Thymus (tissue), 11 donors: Measurements from ENCODE around the gene MOB2. TPM values are rescaled to one million over a fixed set of nuclear protein-coding genes. Genes with fewer than 3 reads are reported as not detected.
"Not testable (repeated sequence)": the region's sequence is repeated elsewhere in the genome, so short reads cannot be mapped to it uniquely, and the experiment has no call there.

Experiments used
- DNase-seq, 9 donors: peaks; one replicate each; pipeline ENCODE4 v3.0.0-alpha.2; 2013; ENCODE audit warnings: low spot score in 9 of 9, low read depth in 6 of 9, missing footprints in 1 of 9
- H3K27ac ChIP-seq, 2 donors: one replicate each; pipeline ENCODE4 v1.5.1; 2013; ENCODE audit warnings: control low read depth in 1 of 2, low read depth in 1 of 2, low read length in 1 of 2, mild to moderate bottlenecking in 1 of 2, moderate library complexity in 1 of 2
- H3K27me3 ChIP-seq, 2 donors: one replicate each; pipeline ENCODE4 v1.5.1; 2013; ENCODE audit warnings: low read length in 1 of 2; ENCODE audit not compliant: control insufficient read depth in 2 of 2, insufficient read depth in 1 of 2
- H3K36me3 ChIP-seq, 2 donors: one replicate each; pipeline ENCODE4 v1.5.1; 2013; ENCODE audit warnings: low read length in 1 of 2, mild to moderate bottlenecking in 1 of 2, moderate library complexity in 1 of 2; ENCODE audit not compliant: control insufficient read depth in 2 of 2, insufficient read depth in 2 of 2
- H3K4me1 ChIP-seq, 2 donors: one replicate each; pipeline ENCODE4 v1.5.1; 2013; ENCODE audit warnings: low read length in 2 of 2; ENCODE audit not compliant: control insufficient read depth in 2 of 2, insufficient read depth in 2 of 2
- H3K4me3 ChIP-seq, 2 donors: one replicate each; pipeline ENCODE4 v1.5.1; 2013; ENCODE audit warnings: low read length in 2 of 2, control low read depth in 1 of 2, mild to moderate bottlenecking in 1 of 2
- H3K9me3 ChIP-seq, 2 donors: one replicate each; pipeline ENCODE4 v1.5.1; 2013; ENCODE audit warnings: low read length in 1 of 2, mild to moderate bottlenecking in 1 of 2; ENCODE audit not compliant: control insufficient read depth in 2 of 2, insufficient read depth in 1 of 2
- WGBS: extraction: QIAGEN DNeasy Blood & Tissue Kit; methylation state at CpG from one replicate; pipeline ENCODE4 v1.1.7; 2013; 5-methylcytosine and 5-hydroxymethylcytosine counted together
- polyA plus RNA-seq: library from polyadenylated mRNA; stranded (reverse); fragments of 200-250 nt; gene quantifications from one replicate; pipeline ENCODE4 v1.2.3, GENCODE V29; 2013
- total RNA-seq: library from RNA; stranded (reverse); fragments of 120-200 nt; gene quantifications from one replicate; pipeline ENCODE4 v1.2.4, GENCODE V29; 2013
- donor health status: healthy.

Gene MOB2
- total and polyA plus RNA-seq, 2 donors, result 34.0 to 46.5 TPM

DNA sequence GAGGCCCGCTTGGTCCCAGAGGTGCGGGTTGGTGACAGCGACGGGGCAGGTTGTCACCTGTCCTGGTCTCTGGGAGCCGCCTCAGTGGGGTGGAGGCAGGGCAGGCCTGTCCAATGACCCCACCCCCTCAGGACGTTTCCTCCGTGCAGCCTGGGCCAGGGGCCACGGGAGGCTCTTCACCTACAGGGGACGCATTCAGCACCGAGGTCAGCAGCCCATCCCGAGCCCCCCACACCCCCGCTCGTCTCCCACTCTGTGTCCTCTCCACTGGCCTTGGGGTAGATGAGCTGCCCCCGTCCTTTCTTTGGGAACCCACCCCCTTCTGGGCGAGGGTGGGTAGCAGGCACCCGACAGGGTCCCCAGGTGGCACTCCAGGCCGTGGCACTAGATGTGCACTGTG is 61.1 kb downstream of the MOB2 start:
- Histone ChIP-seq H3K27ac (no peak overlapping the region), H3K36me3 (no peaks in the 10 kb centered on the region), H3K4me3 (no peak overlapping the region), H3K4me1 (no peaks in the 10 kb centered on the region), H3K27me3 (no peaks in the 10 kb centered on the region), H3K9me3 (peaks cover 1 to 12% of the 10 kb centered on the region in 2 donors)
- no peak for DNase-seq
- 69% methylated on average over 17 of the region's 17 CpGs for WGBS

DNA sequence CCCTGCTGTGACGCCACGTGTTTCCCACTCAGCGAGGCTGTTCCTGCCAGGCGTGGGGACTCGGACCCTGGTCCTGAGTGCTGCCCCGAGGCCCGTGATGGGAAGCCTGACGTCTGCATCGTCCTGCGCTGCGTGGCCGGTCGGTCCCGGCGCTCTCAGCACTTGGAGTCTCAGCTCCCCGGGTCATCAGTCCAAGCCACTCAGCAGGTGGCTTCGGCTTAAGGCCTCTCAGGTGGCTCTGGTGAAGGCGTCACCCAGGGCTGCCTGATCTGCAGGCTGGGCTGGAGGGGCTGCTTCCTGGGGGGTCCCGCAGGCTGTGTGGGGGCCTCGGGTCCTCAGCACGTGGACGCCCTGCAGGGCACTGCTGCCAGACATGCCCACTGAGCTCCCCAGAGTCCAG is 61.6 kb downstream of the MOB2 start:
- Histone ChIP-seq H3K27me3 (no peaks in the 10 kb centered on the region), H3K9me3 (peaks cover 1 to 16% of the 10 kb centered on the region in 2 donors), H3K27ac (no peak overlapping the region), H3K4me3 (no peak overlapping the region), H3K4me1 (no peaks in the 10 kb centered on the region), H3K36me3 (no peaks in the 10 kb centered on the region)
- WGBS, result 82% methylated on average over 22 of the region's 22 CpGs
- DNase-seq, result no peak

DNA sequence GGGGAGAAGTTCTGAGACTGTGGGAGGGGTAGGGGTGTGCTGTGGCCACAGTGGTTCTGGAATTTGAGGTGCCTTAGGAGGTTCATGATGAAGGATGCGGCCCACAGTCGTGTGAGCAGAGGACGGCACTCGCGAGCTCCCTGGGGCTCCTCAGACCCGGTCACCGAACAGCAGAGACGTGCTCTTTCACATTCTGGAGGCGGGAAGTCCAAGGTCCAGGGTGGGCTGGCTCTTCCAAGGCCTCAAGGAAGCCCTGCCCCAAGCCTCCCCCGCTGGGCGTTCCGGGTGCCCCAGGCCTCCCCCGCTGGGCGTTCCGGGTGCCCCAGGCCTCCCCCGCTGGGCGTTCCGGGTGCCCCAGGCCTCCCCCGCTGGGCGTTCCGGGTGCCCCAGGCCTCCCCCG is 63.2 kb downstream of the MOB2 start:
- WGBS, result 97% methylated on average over 16 of the region's 22 CpGs
- not testable (repeated sequence) for H3K4me1 ChIP-seq, H3K36me3 ChIP-seq, H3K27me3 ChIP-seq, H3K4me3 ChIP-seq, H3K27ac ChIP-seq, DNase-seq
- peaks cover 4 to 29% of the 10 kb centered on the region in 2 donors for H3K9me3 ChIP-seq

DNA sequence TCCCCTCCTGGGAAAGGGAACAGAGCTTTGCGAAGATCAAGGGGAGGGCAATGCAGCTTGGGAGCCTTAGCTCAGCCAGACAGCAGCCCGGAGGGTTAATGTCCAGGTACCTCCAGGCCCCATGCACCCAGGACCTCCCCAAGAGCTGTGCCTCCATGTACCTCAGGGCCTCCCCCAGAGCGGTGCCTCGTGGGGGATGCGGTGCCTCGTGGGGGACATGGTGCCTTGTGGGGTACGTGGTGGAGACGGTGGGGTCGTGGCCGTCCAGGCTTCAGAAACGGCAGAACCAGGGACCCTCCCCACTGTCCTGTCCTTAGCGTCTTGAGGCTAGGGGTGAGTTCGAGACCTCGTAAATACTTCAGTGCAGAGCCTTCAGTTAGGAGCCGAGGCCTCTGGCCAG is 63.6 kb downstream of the MOB2 start:
- Histone ChIP-seq H3K27me3 (no peaks in the 10 kb centered on the region), H3K4me3 (no peak overlapping the region), H3K4me1 (no peaks in the 10 kb centered on the region), H3K27ac (no peak overlapping the region), H3K36me3 (no peaks in the 10 kb centered on the region), H3K9me3 (peaks cover 6 to 30% of the 10 kb centered on the region in 2 donors)
- no peak for DNase-seq
- 93% methylated on average over 15 of the region's 15 CpGs for WGBS

DNA sequence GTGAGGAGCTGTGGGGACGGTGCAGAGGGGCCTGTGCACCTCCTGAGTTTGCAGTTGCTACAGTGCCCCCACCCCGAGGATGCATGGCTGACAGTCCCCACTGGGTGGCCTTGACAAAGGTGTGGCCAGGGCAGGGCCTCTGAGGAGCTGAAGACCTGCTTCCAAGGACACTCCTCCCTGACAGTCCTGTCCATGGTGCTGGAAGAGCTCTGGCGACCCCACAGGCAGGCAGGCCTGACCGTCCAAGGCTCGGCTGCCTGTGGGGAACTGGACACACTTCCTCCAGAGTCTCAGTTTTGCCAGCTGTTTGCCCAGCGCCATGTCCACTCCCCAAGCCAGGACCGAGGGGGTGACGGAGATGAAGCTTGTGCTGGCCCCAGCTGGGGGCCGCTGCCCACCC is 64.1 kb downstream of the MOB2 start:
- no peak for DNase-seq
- Histone ChIP-seq H3K27ac (no peak overlapping the region), H3K27me3 (no peaks in the 10 kb centered on the region), H3K9me3 (peaks cover 6 to 30% of the 10 kb centered on the region in 2 donors), H3K36me3 (no peaks in the 10 kb centered on the region), H3K4me3 (no peak overlapping the region), H3K4me1 (no peaks in the 10 kb centered on the region)
- WGBS, result 65% methylated on average over 9 of the region's 9 CpGs

DNA sequence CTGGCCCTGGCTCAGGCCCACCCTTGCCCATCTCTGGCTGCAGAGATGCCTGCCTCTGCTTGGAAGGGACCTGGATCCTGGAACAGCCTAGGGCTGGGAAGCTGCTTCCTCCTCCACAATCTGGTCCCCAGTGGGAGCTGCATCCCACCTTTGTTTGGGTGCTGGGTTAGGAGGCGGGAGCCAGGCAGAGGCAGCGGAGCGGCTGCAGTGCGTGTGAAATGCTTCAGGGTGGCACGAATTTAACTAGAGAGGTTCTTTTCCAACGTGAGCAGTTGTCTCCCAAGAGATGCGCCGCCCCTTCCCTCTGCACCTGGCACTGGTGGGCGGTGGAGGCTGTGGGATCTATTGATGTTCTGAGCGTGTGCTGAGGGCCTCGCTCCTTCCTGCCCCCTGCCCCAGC is 65.3 kb downstream of the MOB2 start:
- Histone ChIP-seq H3K4me1 (no peaks in the 10 kb centered on the region), H3K36me3 (no peaks in the 10 kb centered on the region), H3K27ac (no peak overlapping the region), H3K9me3 (peaks cover 7 to 39% of the 10 kb centered on the region in 2 donors), H3K4me3 (no peak overlapping the region), H3K27me3 (no peaks in the 10 kb centered on the region)
- 87% methylated on average over 11 of the region's 11 CpGs for WGBS
- DNase-seq, result no peak

DNA sequence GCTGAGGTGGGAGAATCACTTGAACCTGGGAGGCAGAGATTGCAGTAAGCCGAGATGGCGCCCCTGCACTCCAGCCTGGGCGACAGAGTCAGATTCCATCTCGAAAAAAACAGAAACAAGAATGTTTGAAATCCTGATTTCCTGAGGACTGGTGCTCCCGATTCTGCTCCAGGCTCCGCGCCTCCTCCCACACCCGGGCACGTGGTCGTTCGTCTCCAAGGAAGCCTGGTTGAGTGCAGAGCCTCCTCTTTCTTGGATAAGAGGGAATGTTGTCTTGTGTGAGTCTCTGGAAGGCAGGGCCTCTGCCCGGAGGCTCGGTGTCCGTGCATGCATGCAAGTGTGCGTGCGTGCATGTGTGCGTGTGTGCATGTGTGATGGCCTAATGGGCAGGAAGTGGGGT is 66.8 kb downstream of the MOB2 start:
- Histone ChIP-seq H3K27ac (no peak overlapping the region), H3K4me1 (no peaks in the 10 kb centered on the region), H3K4me3 (no peak overlapping the region), H3K36me3 (no peaks in the 10 kb centered on the region), H3K9me3 (peaks cover 9 to 52% of the 10 kb centered on the region in 2 donors), H3K27me3 (no peaks in the 10 kb centered on the region)
- no peak for DNase-seq
- 96% methylated on average over 17 of the region's 17 CpGs for WGBS

Other genes with a start within 250 kb of the MOB2 start
- gene TOLLIP, start 177.1 kb downstream of the MOB2 start, total RNA-seq, result 10.9 TPM
- gene TOLLIP, start 177.1 kb downstream of the MOB2 start, polyA plus RNA-seq, result 25.4 TPM
- 0.14 TPM for gene BRSK2, start 96.8 kb downstream of the MOB2 start, total RNA-seq
- 1.1 TPM for gene BRSK2, start 96.8 kb downstream of the MOB2 start, polyA plus RNA-seq
- gene DUSP8, start 85.5 kb upstream of the MOB2 start, total RNA-seq, result 0.14 TPM
- 2.9 TPM for gene DUSP8, start 85.5 kb upstream of the MOB2 start, polyA plus RNA-seq
- not detected for gene KRTAP5-1, start 98.5 kb upstream of the MOB2 start, total RNA-seq
- not detected for gene KRTAP5-1, start 98.5 kb upstream of the MOB2 start, polyA plus RNA-seq
- gene KRTAP5-2, start 111.5 kb upstream of the MOB2 start, total RNA-seq, result not detected
- 0.11 TPM for gene KRTAP5-2, start 111.5 kb upstream of the MOB2 start, polyA plus RNA-seq
- not detected for gene KRTAP5-3, start 121.7 kb upstream of the MOB2 start, total RNA-seq
- gene KRTAP5-3, start 121.7 kb upstream of the MOB2 start, polyA plus RNA-seq, result 0.02 TPM
- not detected for gene KRTAP5-4, start 135.4 kb upstream of the MOB2 start, total RNA-seq
- gene KRTAP5-4, start 135.4 kb upstream of the MOB2 start, polyA plus RNA-seq, result not detected
- gene KRTAP5-5, start 143.0 kb upstream of the MOB2 start, total RNA-seq, result not detected
- not detected for gene KRTAP5-5, start 143.0 kb upstream of the MOB2 start, polyA plus RNA-seq
- gene KRTAP5-6, start 210.4 kb upstream of the MOB2 start, total RNA-seq, result not detected
- not detected for gene KRTAP5-6, start 210.4 kb upstream of the MOB2 start, polyA plus RNA-seq